IMR-90 (cell line): Measurements from ENCODE around the gene DMD.

Experiments
- BHLHE40 ChIP-seq: fragments of 150-350 bp; IDR thresholded peaks from 2 replicates; pipeline ENCODE4 v1.6.1; 2016; ENCODE audit warnings: mild to moderate bottlenecking, low read depth, low read length
- CEBPB ChIP-seq: IDR thresholded peaks from 2 replicates; pipeline ENCODE4 v1.6.1; 2012; ENCODE audit warnings: low read depth, low read length, improper control_type of control experiment
- CTCF ChIP-seq: conservative IDR thresholded peaks from 2 replicates; pipeline ENCODE4 v1.5.1; 2012; ENCODE audit warnings: mild to moderate bottlenecking, low read depth, low read length, improper control_type of control experiment
- MAZ ChIP-seq: IDR thresholded peaks from 2 replicates; pipeline ENCODE4 v1.6.1; 2012; ENCODE audit warnings: low read depth, mild to moderate bottlenecking, low read length, improper control_type of control experiment, moderate library complexity, borderline replicate concordance
- POLR2A ChIP-seq: IDR thresholded peaks from 2 replicates; pipeline ENCODE4 v1.6.1; 2012; ENCODE audit warnings: mild to moderate bottlenecking, low read depth, low read length
- RAD21 ChIP-seq: IDR thresholded peaks from 2 replicates; pipeline ENCODE4 v1.6.1; 2012; ENCODE audit warnings: low read length, improper control_type of control experiment
- RCOR1 ChIP-seq: IDR thresholded peaks from 2 replicates; pipeline ENCODE4 v1.6.1; 2012; ENCODE audit warnings: mild to moderate bottlenecking, low read length, improper control_type of control experiment; ENCODE audit not compliant: insufficient replicate concordance
- RFX5 ChIP-seq: IDR thresholded peaks from 2 replicates; pipeline ENCODE4 v1.8.0; 2012; ENCODE audit warnings: low read depth, mild to moderate bottlenecking, low read length, moderate library complexity
- SMC3 ChIP-seq: fragments of 150-350 bp; IDR thresholded peaks from 2 replicates; pipeline ENCODE4 v1.6.1; 2016; ENCODE audit warnings: low read depth, mild to moderate bottlenecking, antibody characterized with exemption, low read length, moderate library complexity

- TF ChIP-seq CTCF (no peak), RAD21 (no peak), SMC3 (no peak), POLR2A (no peak), RFX5 (no peak), CEBPB (no peak), RCOR1 (no peak), MAZ (no peak), BHLHE40 (no peak)
Observed at GRCh38 chrX:33175201-33175600, 36.1 kb downstream of the DMD start.
